HepG2 (cell line): ENCODE measurements around the gene SMAD3. TPM values are rescaled to one million over a fixed set of nuclear protein-coding genes. Genes with fewer than 3 reads are reported as not detected.
A peak's percentile ranks its signal among the peaks of the same experiment; 100 is the strongest.

ENCODE experiments used
- ATAC-seq: fragments of 200-7000 bp; cut with Tn5 transposase; 3 replicates; pipeline ENCODE4 v1.9.1; 2020; ENCODE audit warnings: mild to moderate bottlenecking, moderate library complexity
- BruUV-seq: library from RNA; stranded (reverse); fragments of 400-500 nt; replicated peaks from 2 replicates; lab custom pipeline; 2021; lab: Mats Ljungman, UMichigan
- CTCF ChIA-PET: fragments of 300-600 bp; formaldehyde crosslinking; extraction: SDS; loops from one replicate; lab custom pipeline; 2021; ENCODE audit warnings: low total read pairs, inconsistent platforms, low intra/inter-chr PET ratio; lab: Yijun Ruan, JAX
- POLR2A ChIA-PET: fragments of 350-600 bp; sonication (Branson Sonifier 250); formaldehyde crosslinking; loops from one replicate; lab custom pipeline; 2020; ENCODE audit warnings: antibody characterized with exemption, inconsistent platforms; lab: Yijun Ruan, JAX
- DNase-seq: peaks from one replicate; pipeline ENCODE4 v3.0.0-alpha.2; 2015; ENCODE audit warnings: low spot score
- FAIRE-seq: peaks from 3 replicates; lab custom pipeline; 2011; peaks lifted over from hg19 to GRCh38; lab: Jason Lieb, UNC
- H2AFZ ChIP-seq: one replicate; pipeline ENCODE4 v1.6.1; 2011; ENCODE audit warnings: low read length, inconsistent platforms
- H3K27ac ChIP-seq: fragments of 300-600 bp; 3 replicates; pipeline ENCODE4 v1.8.0; 2011; ENCODE audit warnings: mixed run types, mild to moderate bottlenecking, mixed read lengths, low read length, inconsistent platforms; ENCODE audit not compliant: insufficient read depth; ENCODE audit errors: extremely low read length
- H3K27me3 ChIP-seq, 2 experiments: fragments of 200-600 bp in 1 of 2; 2 replicates in 1 of 2; 3 replicates in 1 of 2; pipeline versions ENCODE4 v1.6.0 to v1.8.0; 2011; ENCODE audit warnings: low read length in 2 of 2, mild to moderate bottlenecking in 2 of 2, moderate library complexity in 2 of 2, inconsistent platforms in 1 of 2; ENCODE audit not compliant: insufficient read depth in 2 of 2, control insufficient read depth in 1 of 2
- H3K36me3 ChIP-seq, 2 experiments: fragments of 200-600 bp in 1 of 2; replicated peaks in 1 of 2; 2 replicates in 1 of 2; 3 replicates in 1 of 2; pipeline versions ENCODE4 v1.5.1 to v1.8.0; 2011; ENCODE audit warnings: low read length in 2 of 2, inconsistent platforms in 1 of 2; ENCODE audit not compliant: insufficient read depth in 2 of 2, control insufficient read depth in 1 of 2
- H3K4me1 ChIP-seq: 2 replicates; pipeline ENCODE4 v1.5.1; 2012; ENCODE audit warnings: low read length, inconsistent platforms; ENCODE audit not compliant: insufficient read depth
- H3K4me2 ChIP-seq: 2 replicates; pipeline ENCODE4 v1.6.0; 2011; ENCODE audit warnings: low read depth, low read length, inconsistent platforms
- H3K4me3 ChIP-seq, 3 experiments: fragments of 200-600 bp in 1 of 3; sonication (generic), shearing (Covaris generic) in 1 of 3; replicated peaks in 1 of 3; 2 replicates each; pipeline ENCODE4 v1.5.1; 2011 to 2016; ENCODE audit warnings: low read length in 3 of 3, inconsistent platforms in 2 of 3, low read depth in 2 of 3, mild to moderate bottlenecking in 2 of 3, control low read depth in 1 of 3, mixed read lengths in 1 of 3; ENCODE audit not compliant: insufficient read depth in 1 of 3
- H3K79me2 ChIP-seq: one replicate; pipeline ENCODE4 v1.6.1; 2011; ENCODE audit warnings: low read length, inconsistent platforms; ENCODE audit not compliant: insufficient read depth
- H3K9ac ChIP-seq: 2 replicates; pipeline ENCODE4 v1.6.0; 2011; ENCODE audit warnings: mild to moderate bottlenecking, low read depth, low read length, inconsistent platforms; ENCODE audit not compliant: insufficient read depth
- H3K9me3 ChIP-seq: 2 replicates; pipeline ENCODE4 v1.5.1; 2012; ENCODE audit warnings: mild to moderate bottlenecking, low read length
- H4K20me1 ChIP-seq: 2 replicates; pipeline ENCODE4 v1.6.0; 2011; ENCODE audit warnings: inconsistent platforms, mild to moderate bottlenecking, low read length, moderate library complexity; ENCODE audit not compliant: insufficient read depth
- CENPX ChIP-seq: sonication (generic); formaldehyde crosslinking; IDR thresholded peaks from 2 replicates; pipeline ENCODE4 v1.9.0; 2021; ENCODE audit warnings: mild to moderate bottlenecking, missing genetic modification reagents, moderate library complexity
- HOXA5 ChIP-seq: sonication (generic); formaldehyde crosslinking; IDR thresholded peaks from 2 replicates; pipeline ENCODE4 v1.4.0; 2020; ENCODE audit warnings: missing genetic modification reagents
- MAFK ChIP-seq, 2 experiments: IDR thresholded peaks in 1 of 2; conservative IDR thresholded peaks in 1 of 2; 2 replicates each; pipeline ENCODE4 v1.6.1; 2011; ENCODE audit warnings: improper control_type of control experiment in 2 of 2, low read length in 2 of 2
- NR2F6 ChIP-seq, 2 experiments: IDR thresholded peaks; 2 replicates each; pipeline ENCODE4 v1.6.1; 2016; ENCODE audit warnings: antibody characterized with exemption in 1 of 2, mild to moderate bottlenecking in 1 of 2
- RFX5 ChIP-seq: IDR thresholded peaks from 2 replicates; pipeline ENCODE4 v1.6.1; 2011; ENCODE audit warnings: low read depth, low read length, improper control_type of control experiment
- SAP130 ChIP-seq: IDR thresholded peaks from 2 replicates; pipeline ENCODE4 v1.6.1; 2016; ENCODE audit warnings: low read depth
- SP1 ChIP-seq, 2 experiments: fragments of 450-650 bp in 1 of 2; sonication (generic) in 1 of 2; formaldehyde crosslinking in 1 of 2; IDR thresholded peaks; 2 replicates each; pipeline versions ENCODE4 v1.4.0 to v1.6.1; 2016 to 2020; ENCODE audit warnings: missing genetic modification reagents in 1 of 2
- ZNF567 ChIP-seq: sonication (generic); formaldehyde crosslinking; IDR thresholded peaks from 2 replicates; pipeline ENCODE4 v1.8.1; 2023; ENCODE audit warnings: mild to moderate bottlenecking, missing genetic modification reagents, borderline replicate concordance
- WGBS: methylation state at CpG from one replicate; pipeline ENCODE4 v1.1.6; 2017; ENCODE audit warnings: low lambda C conversion rate; 5-methylcytosine and 5-hydroxymethylcytosine counted together
- in situ Hi-C: cut with HindIII; loops from 2 replicates; pipeline ENCODE4 v1.10.0; 2017; ENCODE audit warnings: low pct_unique_long_range_greater_than_20kb; ENCODE audit not compliant: extremely low pct_ligation_motif_present
- intact Hi-C: fragments of 100-400 bp; cut with micrococcal nuclease; formaldehyde crosslinking; loops from one replicate; pipeline ENCODE4 v1.10.0; 2022; ENCODE audit not compliant: unreplicated experiment
- polyA plus RNA-seq, 8 experiments: library from polyadenylated mRNA; depleted of rRNA in 3 of 8; stranded (reverse) in 7 of 8; unstranded in 1 of 8; fragments of >200 nt; fragmentation: Illumina TruSeq in 4 of 8; extraction: Trizol in 4 of 8; gene quantifications; 2 replicates each; pipeline versions ENCODE4 v1.2.1 to v1.2.3, GENCODE V29; 2011 to 2016; ENCODE audit warnings: low read depth in 4 of 8, missing spikeins in 1 of 8, mixed read lengths in 1 of 8; ENCODE audit not compliant: insufficient read depth in 1 of 8
- total RNA-seq, 5 experiments: library from RNA; depleted of rRNA; stranded (reverse); fragments of >200 nt; fragmentation: Illumina TruSeq; extraction: Trizol; gene quantifications; 2 replicates each; pipeline ENCODE4 v1.2.3, GENCODE V29; 2016; ENCODE audit warnings: low read depth in 1 of 5

SMAD3 gene
- total and polyA plus RNA-seq, 2 of the 13 experiments (the other 11 are each of a cell fraction or from before 2014, with no cell fraction given) = 8.6 to 56.3 TPM

- TF ChIP-seq CENPX (CRISPR knock-in tag) = no peak
- TF ChIP-seq SAP130 (CRISPR knock-in tag) = no peak
- TF ChIP-seq RFX5 = no peak
- TF ChIP-seq SP1 (IDR thresholded peaks at IDR 0.05) = no peak
- TF ChIP-seq SP1 (CRISPR knock-in tag; IDR thresholded peaks at IDR 0.05) = no peak
- TF ChIP-seq ZNF567 = no peak
- TF ChIP-seq, all 625 proteins: peak for 0
These were observed 91.4 kb downstream of the SMAD3 start for GRCh38 chr15:67156834-67157233.

GRCh38 chr15:67157521-67158252 lies 92.3 kb downstream of the SMAD3 start:
- peaks cover 9 to 18% of the 10 kb centered on the region in 2 experiments; a peak in 3 of 5 replicates for H3K36me3 ChIP-seq
- in situ Hi-C loops (no loop called here), intact Hi-C loops (no loop called here)
- ChIA-PET POLR2A (no interaction called here), CTCF (no interaction called here)
- H3K27me3 ChIP-seq = no peaks in the 10 kb centered on the region
- TF ChIP-seq NR2F6 (IDR thresholded peaks at IDR 0.05) (no peak), NR2F6 (CRISPR knock-in tag; IDR thresholded peaks at IDR 0.05) (no peak), MAFK (conservative IDR thresholded peaks at IDR 0.05 in 1 of 2, IDR thresholded peaks at IDR 0.05 in 1 of 2; ENCODE audit: low read length in 2 of 2) (0 out of 4 replicates have a peak, but pooled peaks of 1 of the 2 experiments have one; percentile 5), HOXA5 (CRISPR knock-in tag) (no peak)
- no TSS peak for BruUV-seq
- 94% methylated on average over 7 of the region's 8 CpGs for WGBS
- H3K79me2 ChIP-seq = peaks cover 48% of the 10 kb centered on the region
- ATAC-seq (no peak), FAIRE-seq (no peak), DNase-seq (no peak)
- no peaks in the 10 kb centered on the region for H3K9me3 ChIP-seq
- no peak overlapping the region for H3K4me2 ChIP-seq
- H4K20me1 ChIP-seq = peaks cover 43% of the 10 kb centered on the region
- H3K4me1 ChIP-seq = peaks cover 8% of the 10 kb centered on the region
- no peak overlapping the region for H2AFZ ChIP-seq
- no peak overlapping the region for H3K27ac ChIP-seq
- H3K9ac ChIP-seq = no peak overlapping the region
- H3K4me3 ChIP-seq = no peak overlapping the region

More at GRCh38 chr15:67156834-67157233, 91.4 kb downstream of the SMAD3 start:
- DNase-seq (no peak), ATAC-seq (no peak), FAIRE-seq (no peak)
- no peak overlapping the region for H3K4me2 ChIP-seq
- H3K9me3 ChIP-seq = no peaks in the 10 kb centered on the region
- POLR2A ChIA-PET = no interaction called here
- H3K36me3 ChIP-seq = peaks cover 12 to 15% of the 10 kb centered on the region in 2 experiments; a peak in 3 of 5 replicates
- no peak overlapping the region for H3K4me3 ChIP-seq
- CTCF ChIA-PET = no interaction called here
- H3K79me2 ChIP-seq = peaks cover 51% of the 10 kb centered on the region
- 92% methylated on average over 3 of the region's 3 CpGs for WGBS
- no peak overlapping the region for H3K9ac ChIP-seq
- H3K27me3 ChIP-seq = no peaks in the 10 kb centered on the region
- H3K27ac ChIP-seq = no peak overlapping the region
- BruUV-seq = no TSS peak
- in situ Hi-C loops = no loop called here
- no peak overlapping the region for H2AFZ ChIP-seq
- intact Hi-C loops = no loop called here
- H3K4me1 ChIP-seq = peaks cover 15% of the 10 kb centered on the region
- peaks cover 35% of the 10 kb centered on the region for H4K20me1 ChIP-seq
